GM12891 (cell line): ENCODE results near the gene PLCH2.

Source experiments
- POLR2A ChIP-seq: IDR thresholded peaks from 2 replicates; pipeline ENCODE4 v1.6.1; 2011; ENCODE audit warnings: low read depth, low read length, control low read depth
- POLR2AphosphoS5 ChIP-seq: IDR thresholded peaks from 2 replicates; pipeline ENCODE4 v1.6.1; 2011; ENCODE audit warnings: low read depth, low read length, control low read depth

GRCh38 chr1:2534315-2534686, 58.2 kb downstream of the PLCH2 start:
- no peak for TF ChIP-seq POLR2A
- no peak for TF ChIP-seq POLR2AphosphoS5
